Muscle layer of colon (tissue), 2 donors: ENCODE data around the gene ANKS6.

Experiments
- H3K27ac ChIP-seq: one replicate; pipeline ENCODE4 v1.7.0; 2013; ENCODE audit warnings: low read depth, mild to moderate bottlenecking, low read length, moderate library complexity
- H3K27me3 ChIP-seq, 2 donors: one replicate each; pipeline ENCODE4 v1.7.0; 2013; ENCODE audit warnings: low read length in 2 of 2, mild to moderate bottlenecking in 2 of 2; ENCODE audit not compliant: insufficient read depth in 2 of 2, control insufficient read depth in 1 of 2
- H3K36me3 ChIP-seq: one replicate; pipeline ENCODE4 v1.7.0; 2013; ENCODE audit warnings: mild to moderate bottlenecking, low read length; ENCODE audit not compliant: insufficient read depth
- H3K4me1 ChIP-seq: one replicate; pipeline ENCODE4 v1.7.0; 2013; ENCODE audit warnings: mild to moderate bottlenecking, low read length; ENCODE audit not compliant: insufficient read depth
- H3K4me3 ChIP-seq, 2 donors: one replicate each; pipeline ENCODE4 v1.7.0; 2013; ENCODE audit warnings: low read length in 2 of 2, low read depth in 1 of 2, mild to moderate bottlenecking in 1 of 2, moderate library complexity in 1 of 2
- H3K9ac ChIP-seq: one replicate; pipeline ENCODE4 v1.7.0; 2013; ENCODE audit warnings: low read length
- H3K9me3 ChIP-seq: one replicate; pipeline ENCODE4 v1.7.0; 2013; ENCODE audit warnings: mild to moderate bottlenecking, low read length
- donor health status: abdominal sarcoma.
- donor health status: Adenocarcinoma of cecum.

ANKS6 gene

DNA sequence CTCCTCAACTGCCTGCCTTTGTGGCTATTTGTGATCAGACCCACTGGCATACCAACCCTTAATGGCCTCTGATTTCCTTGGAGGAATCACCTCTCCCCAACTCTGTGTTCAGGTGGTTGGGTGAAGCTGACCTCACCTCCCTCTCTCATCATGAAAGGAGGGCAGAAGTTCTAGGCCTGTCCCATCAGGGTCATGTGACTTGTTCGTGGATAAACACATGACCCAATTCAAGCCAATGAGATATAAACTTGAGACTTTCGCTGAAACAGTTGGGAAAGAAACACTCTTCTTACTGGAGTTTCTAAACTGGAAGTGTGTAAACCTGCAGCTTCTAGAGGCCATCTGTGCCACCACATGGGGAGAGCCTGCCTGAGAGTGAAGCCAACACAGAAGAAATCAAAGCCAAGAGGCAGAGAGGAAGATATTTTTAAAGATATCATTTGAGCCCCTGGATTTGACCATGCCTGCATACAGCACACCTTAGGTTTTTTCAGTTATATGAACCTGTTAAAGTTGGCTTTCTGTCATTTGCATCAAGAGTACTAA lies 93.4 kb downstream of the ANKS6 start:
- no peaks in the 10 kb centered on the region for H3K36me3 ChIP-seq

DNA sequence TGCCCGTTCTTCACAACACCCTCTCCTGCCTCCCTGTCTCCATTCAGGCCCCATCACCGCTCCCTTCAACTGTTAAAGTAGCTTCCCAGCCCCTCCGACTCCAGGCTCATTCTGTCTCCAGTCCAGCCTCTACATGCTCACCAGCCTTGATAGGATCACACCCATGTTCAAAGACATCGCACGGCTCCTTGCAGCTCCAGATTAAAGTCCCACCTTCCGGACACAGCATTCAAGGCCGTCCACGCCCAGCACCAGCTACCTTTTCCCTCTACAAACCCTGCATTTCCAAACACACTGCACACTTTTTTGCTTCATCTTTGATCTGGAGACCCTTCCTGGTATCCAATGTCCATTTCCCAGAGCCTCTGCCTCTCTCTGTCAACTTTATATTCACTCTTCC lies 94.0 kb downstream of the ANKS6 start:
- Histone ChIP-seq H3K27me3 (peaks cover 8 to 26% of the 10 kb centered on the region in 2 donors), H3K36me3 (no peaks in the 10 kb centered on the region), H3K9ac (no peak overlapping the region), H3K27ac (no peak overlapping the region), H3K4me1 (no peaks in the 10 kb centered on the region), H3K4me3 (no peak overlapping the region), H3K9me3 (no peaks in the 10 kb centered on the region)

More for the DNA sequence above, 93.4 kb downstream of the ANKS6 start:
- Histone ChIP-seq H3K9ac (no peak overlapping the region), H3K9me3 (no peaks in the 10 kb centered on the region), H3K4me3 (no peak overlapping the region), H3K27me3 (peaks cover 8 to 32% of the 10 kb centered on the region in 2 donors), H3K4me1 (no peaks in the 10 kb centered on the region), H3K27ac (no peak overlapping the region)

DNA sequence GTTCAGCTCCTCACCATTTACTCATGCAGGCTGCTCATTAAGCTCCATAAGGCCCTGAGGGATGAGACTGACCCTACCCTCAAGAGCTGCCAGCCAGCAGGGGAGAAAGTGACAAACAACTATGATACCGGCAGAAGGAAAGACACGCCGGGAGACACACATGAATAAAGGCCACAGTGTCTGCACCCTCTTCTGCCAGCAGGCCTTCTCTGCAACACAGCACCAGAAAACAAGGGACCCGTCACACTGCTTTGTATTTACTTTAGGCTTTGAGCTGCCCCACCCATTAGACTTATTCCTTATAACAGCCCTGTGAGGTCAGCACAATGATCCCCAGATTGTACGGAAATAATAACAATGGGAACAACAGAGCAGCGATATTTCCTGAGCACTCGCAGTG lies 94.8 kb downstream of the ANKS6 start:
- Histone ChIP-seq H3K4me1 (no peaks in the 10 kb centered on the region), H3K27ac (no peak overlapping the region), H3K4me3 (no peak overlapping the region), H3K36me3 (no peaks in the 10 kb centered on the region), H3K9me3 (no peaks in the 10 kb centered on the region), H3K27me3 (peaks cover 6 to 18% of the 10 kb centered on the region in 2 donors), H3K9ac (no peak overlapping the region)

DNA sequence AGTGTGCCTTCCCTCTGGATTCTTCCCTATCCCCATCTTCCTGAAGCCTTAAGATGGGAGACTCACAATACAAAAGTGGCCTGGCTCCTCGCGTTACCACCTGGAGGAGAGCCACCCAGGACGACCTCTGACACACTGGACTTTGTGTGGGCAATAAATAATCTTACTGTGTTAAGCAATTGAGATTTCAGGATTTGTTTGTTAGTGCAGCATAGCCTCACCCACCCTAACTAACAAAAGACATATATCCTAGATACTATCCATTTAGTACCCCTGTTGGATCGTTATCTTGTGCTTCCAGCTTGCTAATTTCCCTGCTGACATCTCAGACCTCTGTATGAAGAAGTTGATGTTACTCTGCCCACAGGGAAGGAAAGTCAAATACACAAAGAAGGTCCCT lies 95.6 kb downstream of the ANKS6 start:
- H3K9me3 ChIP-seq: no peaks in the 10 kb centered on the region
- no peaks in the 10 kb centered on the region for H3K36me3 ChIP-seq
- no peak overlapping the region for H3K9ac ChIP-seq
- no peaks in the 10 kb centered on the region for H3K4me1 ChIP-seq
- H3K27me3 ChIP-seq: peaks cover 0 to 13% of the 10 kb centered on the region in 2 donors
- H3K4me3 ChIP-seq: no peak overlapping the region
- no peak overlapping the region for H3K27ac ChIP-seq

DNA sequence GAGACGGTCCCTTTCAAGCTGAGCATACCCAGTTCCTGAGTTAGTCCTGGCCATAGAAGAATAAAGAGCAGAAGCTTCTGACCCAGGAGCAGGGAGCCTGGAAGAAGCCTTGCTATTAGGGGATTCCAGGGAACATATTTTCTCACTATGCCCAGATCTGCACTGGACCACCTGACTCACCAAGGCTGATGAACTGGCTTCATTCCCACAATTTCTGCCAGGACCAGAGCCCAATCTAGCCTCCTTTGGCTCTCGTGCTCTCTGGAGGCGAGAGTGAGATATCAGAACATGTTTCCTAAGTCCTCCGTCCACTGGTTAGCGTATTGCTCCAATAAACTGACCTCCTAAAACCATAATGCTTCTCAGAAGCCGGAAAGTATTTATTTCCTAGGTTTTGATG lies 97.5 kb downstream of the ANKS6 start:
- Histone ChIP-seq H3K27ac (no peak overlapping the region), H3K9me3 (no peaks in the 10 kb centered on the region), H3K4me3 (no peak overlapping the region), H3K36me3 (no peaks in the 10 kb centered on the region), H3K4me1 (no peaks in the 10 kb centered on the region), H3K27me3 (peaks cover 0 to 6% of the 10 kb centered on the region in 2 donors), H3K9ac (no peak overlapping the region)

DNA sequence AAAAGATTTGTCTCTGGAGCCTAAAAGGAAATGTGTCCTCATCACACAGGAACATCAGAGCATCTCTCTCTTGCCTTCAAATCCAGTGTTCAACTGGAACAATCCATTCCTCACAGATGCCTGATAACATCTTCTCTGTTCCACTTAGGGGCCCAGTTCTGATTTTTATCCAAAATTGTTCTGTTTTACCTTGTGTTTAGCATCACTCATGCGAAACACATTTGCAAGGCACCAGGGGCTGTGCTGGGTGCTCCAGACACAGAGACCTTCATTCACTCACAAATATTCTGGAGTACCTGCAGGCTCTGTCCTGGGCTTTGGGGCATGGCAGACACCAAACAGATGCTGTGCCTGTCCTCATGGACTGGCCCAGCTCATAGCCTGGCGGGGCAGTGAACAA lies 101.4 kb downstream of the ANKS6 start:
- H3K27ac ChIP-seq: no peak overlapping the region

DNA sequence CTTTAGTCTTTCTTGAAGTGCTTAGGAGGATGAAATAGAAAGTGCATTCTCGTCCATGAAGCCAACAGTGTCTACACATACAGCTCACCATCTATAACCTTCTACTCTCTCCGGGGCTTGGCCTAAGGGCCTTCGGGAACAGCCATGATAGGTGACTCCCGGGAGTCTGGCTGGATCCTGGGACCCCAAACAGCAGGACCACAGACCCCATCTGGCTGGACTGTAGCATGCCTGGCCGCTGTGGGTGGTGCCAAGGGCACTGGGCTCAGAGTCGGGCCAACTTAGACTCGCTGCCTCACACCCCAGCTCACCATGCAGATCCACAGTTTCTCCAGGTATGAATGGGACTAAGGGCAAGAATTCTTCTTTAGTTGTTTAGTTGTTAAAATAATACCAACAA lies 104.0 kb downstream of the ANKS6 start:
- no peak overlapping the region for H3K27ac ChIP-seq
- H3K9ac ChIP-seq: no peak overlapping the region
- H3K4me1 ChIP-seq: no peaks in the 10 kb centered on the region
- no peaks in the 10 kb centered on the region for H3K36me3 ChIP-seq
- H3K9me3 ChIP-seq: no peaks in the 10 kb centered on the region
- H3K27me3 ChIP-seq: no peaks in the 10 kb centered on the region
- no peak overlapping the region for H3K4me3 ChIP-seq

More for the DNA sequence above, 101.4 kb downstream of the ANKS6 start:
- H3K9ac ChIP-seq: no peak overlapping the region
- H3K36me3 ChIP-seq: no peaks in the 10 kb centered on the region
- H3K9me3 ChIP-seq: no peaks in the 10 kb centered on the region
- H3K27me3 ChIP-seq: no peaks in the 10 kb centered on the region
- no peaks in the 10 kb centered on the region for H3K4me1 ChIP-seq
- no peak overlapping the region for H3K4me3 ChIP-seq

DNA sequence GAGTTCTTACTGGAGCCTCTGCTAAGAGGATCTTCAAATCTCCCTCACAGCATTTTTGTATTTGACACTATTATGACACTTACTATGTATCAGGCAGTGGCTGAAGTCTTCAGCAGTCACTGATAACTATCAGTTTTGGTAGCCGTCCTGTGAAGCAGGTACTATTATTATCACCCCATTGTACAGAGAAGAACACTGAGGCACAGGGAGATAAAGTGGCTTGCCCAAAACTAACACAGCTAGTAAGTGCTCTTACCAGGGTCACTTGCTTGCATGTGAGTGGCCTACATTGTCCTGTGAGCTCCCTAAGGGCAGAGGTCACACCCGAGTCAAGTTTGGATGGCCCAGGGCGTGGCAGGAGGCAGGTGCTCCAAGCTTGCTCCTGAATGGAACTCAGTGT lies 104.5 kb downstream of the ANKS6 start:
- Histone ChIP-seq H3K9me3 (no peaks in the 10 kb centered on the region), H3K4me3 (no peak overlapping the region), H3K27me3 (no peaks in the 10 kb centered on the region), H3K9ac (no peak overlapping the region), H3K4me1 (no peaks in the 10 kb centered on the region), H3K36me3 (no peaks in the 10 kb centered on the region), H3K27ac (no peak overlapping the region)

DNA sequence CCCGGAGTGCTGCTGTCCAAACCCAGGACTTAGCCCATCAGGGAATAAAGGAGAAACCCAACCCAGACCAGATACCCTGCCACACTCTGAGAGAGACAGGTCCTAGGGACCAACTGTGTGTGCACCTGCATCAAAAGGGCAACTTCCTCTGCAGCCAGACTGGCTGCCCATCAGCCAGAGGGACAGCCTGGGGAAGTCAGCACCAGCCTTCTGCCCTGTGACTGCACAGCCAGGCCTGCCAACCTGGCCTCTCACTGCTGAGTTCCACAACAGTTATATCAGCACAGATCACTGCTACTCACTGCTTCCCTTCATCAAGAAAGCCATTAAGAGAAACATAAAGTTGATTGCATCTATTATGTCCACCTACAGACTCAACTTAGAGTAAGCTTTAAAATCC lies 105.7 kb downstream of the ANKS6 start:
- H3K4me3 ChIP-seq: no peak overlapping the region
- H3K36me3 ChIP-seq: no peaks in the 10 kb centered on the region
- no peak overlapping the region for H3K27ac ChIP-seq
- no peaks in the 10 kb centered on the region for H3K27me3 ChIP-seq
- no peak overlapping the region for H3K9ac ChIP-seq
- no peaks in the 10 kb centered on the region for H3K4me1 ChIP-seq
- H3K9me3 ChIP-seq: no peaks in the 10 kb centered on the region

DNA sequence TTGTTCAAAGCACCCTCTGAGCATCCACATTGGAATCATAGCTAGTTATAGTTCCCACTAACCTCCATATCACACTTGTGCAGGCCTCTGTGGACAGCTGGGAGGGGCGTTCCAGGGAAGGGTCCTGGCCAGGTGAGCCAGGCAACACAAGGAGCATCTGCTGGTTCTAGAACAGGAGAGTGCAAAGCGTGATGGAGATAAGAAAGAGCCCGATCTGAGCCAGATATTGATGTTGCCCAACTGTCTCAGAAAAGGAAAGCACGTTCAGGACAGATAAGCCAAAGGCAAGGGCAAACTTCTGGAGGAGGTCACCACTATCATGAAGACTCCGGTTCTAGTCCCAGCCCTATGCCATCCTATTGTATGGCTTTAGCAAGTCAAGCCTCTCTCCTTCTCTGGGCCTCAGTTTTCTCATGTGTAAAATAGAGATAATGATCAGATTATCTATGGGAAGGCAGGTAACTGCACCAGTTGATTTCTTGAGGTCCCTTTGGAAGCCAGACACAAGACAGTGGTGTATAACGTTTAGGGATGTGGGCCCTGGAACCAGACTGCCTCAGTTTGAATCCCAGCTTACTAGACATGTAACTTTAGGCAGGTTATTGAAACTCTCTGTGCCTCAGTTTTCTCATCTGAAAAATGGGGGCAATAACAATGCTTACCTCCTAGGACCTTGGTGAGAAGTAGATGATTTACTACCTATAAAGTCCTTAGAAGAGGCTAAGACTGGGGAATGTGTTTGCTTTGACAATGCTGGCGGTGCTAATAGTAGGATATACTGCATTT lies 107.5 kb downstream of the ANKS6 start:
- no peaks in the 10 kb centered on the region for H3K36me3 ChIP-seq
- H3K27ac ChIP-seq: no peak overlapping the region
- H3K9ac ChIP-seq: no peak overlapping the region
- H3K4me1 ChIP-seq: no peaks in the 10 kb centered on the region
- H3K9me3 ChIP-seq: no peaks in the 10 kb centered on the region
- H3K4me3 ChIP-seq: no peak overlapping the region
- no peaks in the 10 kb centered on the region for H3K27me3 ChIP-seq

DNA sequence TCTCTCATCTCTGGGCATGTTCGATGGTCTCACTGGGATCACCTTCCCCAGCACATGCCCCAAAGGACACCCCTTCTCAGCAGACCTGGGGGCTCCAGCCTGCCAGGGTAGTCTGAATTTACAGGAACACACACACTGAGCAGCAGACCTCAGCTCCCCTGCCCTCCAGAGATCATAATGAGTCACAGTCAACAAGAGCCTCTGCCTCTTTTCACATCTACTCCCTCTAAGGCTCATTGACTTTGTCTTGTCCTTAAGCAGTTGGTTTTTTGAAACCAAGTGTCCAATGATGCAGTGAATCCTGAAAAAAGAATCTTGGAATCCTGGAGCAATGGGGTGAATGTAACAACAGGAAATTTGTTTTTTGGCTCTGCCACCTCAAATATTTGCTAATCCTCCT lies 108.4 kb downstream of the ANKS6 start:
- Histone ChIP-seq H3K27ac (no peak overlapping the region), H3K9ac (no peak overlapping the region), H3K36me3 (no peaks in the 10 kb centered on the region), H3K4me3 (no peak overlapping the region), H3K9me3 (no peaks in the 10 kb centered on the region), H3K4me1 (no peaks in the 10 kb centered on the region), H3K27me3 (no peaks in the 10 kb centered on the region)
